ENCODE data around the gene STX2.

Gene STX2

DNA sequence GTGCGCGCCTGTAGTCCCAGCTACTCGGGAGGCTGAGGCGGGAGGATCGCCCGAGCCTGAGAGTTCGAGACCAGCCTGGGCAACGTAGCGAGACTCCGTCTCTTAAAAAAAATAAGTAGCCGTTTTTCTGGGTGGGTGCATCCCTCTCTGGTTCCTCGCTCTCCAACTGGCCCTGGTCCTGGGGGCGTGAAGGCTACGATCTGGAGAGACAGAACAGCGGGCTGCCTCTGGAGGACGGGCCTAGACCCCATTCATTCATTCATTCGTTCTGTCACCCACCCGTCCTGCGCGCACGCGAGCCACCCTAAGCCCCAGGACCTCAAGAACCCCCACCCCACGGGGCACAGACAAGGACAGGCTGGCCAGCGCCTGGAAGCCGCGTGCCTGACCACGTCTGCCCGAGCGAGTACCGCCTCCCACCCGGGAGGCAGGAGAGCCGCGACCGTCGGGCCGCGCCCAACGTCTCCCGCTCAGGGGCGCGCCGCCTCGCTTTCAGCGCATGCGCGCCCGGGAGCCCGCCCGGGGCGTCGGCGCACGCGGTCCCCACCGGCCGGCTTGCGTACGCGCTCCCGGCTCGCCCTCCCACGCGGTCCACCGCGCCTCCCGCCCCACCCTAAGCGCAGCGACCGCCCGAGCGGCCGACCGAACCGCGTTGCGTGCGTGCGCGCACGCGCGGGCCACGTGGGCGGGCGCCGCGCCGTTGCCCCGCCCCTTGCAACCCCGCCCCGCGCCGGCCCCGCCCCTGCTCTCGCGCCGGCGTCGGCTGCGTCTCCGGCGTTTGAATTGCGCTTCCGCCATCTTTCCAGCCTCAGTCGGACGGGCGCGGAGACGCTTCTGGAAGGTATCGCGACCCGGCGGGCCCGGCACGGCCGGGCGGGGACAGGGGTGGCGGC, 32.5 kb upstream of the STX2 start, which contains the start of gene RAN:
TSS of gene RAN (plus strand) at position 781 of the 893 bp plus-strand sequence. CDS start 528 bp downstream, outside the sequence.
- no peaks in the 10 kb centered on the region for H3K9me2 ChIP-seq (replicated peaks; ENCODE audit: insufficient read depth, low read length)
- peak within 1 kb of the TSS; percentile 58; the same call in 1 of the 2 replicates for H3K27ac ChIP-seq (ENCODE audit: low read length)
- peak within 1 kb of the TSS; percentile 82 for H3K4me2 ChIP-seq (ENCODE audit: low read depth, low read length)
- peak within 1 kb of the TSS; percentile 88 for H3K9ac ChIP-seq (ENCODE audit: low read length)
- H4K20me1 ChIP-seq (ENCODE audit: insufficient read depth, low read length), result no peaks in the 10 kb centered on the region
- peak within 1 kb of the TSS; percentile 79 for H3K4me3 ChIP-seq (ENCODE audit: low read length)
- DNase-seq, result peak; percentile 86
- H3K27me3 ChIP-seq (replicated peaks; ENCODE audit: insufficient read depth, low read length), result no peaks in the 10 kb centered on the region
- H3F3A ChIP-seq (ENCODE audit: insufficient read depth, low read length), result peaks cover 10% of the 10 kb centered on the region; the same call in 1 of the 2 replicates
- TF ChIP-seq, protein P1, sequence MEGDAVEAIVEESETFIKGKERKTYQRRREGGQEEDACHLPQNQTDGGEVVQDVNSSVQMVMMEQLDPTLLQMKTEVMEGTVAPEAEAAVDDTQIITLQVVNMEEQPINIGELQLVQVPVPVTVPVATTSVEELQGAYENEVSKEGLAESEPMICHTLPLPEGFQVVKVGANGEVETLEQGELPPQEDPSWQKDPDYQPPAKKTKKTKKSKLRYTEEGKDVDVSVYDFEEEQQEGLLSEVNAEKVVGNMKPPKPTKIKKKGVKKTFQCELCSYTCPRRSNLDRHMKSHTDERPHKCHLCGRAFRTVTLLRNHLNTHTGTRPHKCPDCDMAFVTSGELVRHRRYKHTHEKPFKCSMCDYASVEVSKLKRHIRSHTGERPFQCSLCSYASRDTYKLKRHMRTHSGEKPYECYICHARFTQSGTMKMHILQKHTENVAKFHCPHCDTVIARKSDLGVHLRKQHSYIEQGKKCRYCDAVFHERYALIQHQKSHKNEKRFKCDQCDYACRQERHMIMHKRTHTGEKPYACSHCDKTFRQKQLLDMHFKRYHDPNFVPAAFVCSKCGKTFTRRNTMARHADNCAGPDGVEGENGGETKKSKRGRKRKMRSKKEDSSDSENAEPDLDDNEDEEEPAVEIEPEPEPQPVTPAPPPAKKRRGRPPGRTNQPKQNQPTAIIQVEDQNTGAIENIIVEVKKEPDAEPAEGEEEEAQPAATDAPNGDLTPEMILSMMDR (IDR thresholded peaks at IDR 0.05; ENCODE audit: low read length), result no peak
- no peak for TF ChIP-seq EZH2phosphoT487 (IDR thresholded peaks at IDR 0.05; ENCODE audit: low read length)
- TF ChIP-seq EZH2 (optimal IDR thresholded peaks at IDR 0.05; ENCODE audit: low read depth, low read length), result no peak
- H3K79me2 ChIP-seq (ENCODE audit: low read length), result peaks cover 30% of the 10 kb centered on the region
- H3K9me3 ChIP-seq (replicated peaks; ENCODE audit: insufficient read depth, low read length), result no peaks in the 10 kb centered on the region
- H2AFZ ChIP-seq (ENCODE audit: low read length), result peak within 1 kb of the TSS; percentile 61; the same call in 1 of the 2 replicates
- H3K4me1 ChIP-seq (ENCODE audit: low read length), result peaks cover 9% of the 10 kb centered on the region; the same call in 1 of the 2 replicates
- H3K36me3 ChIP-seq (replicated peaks; ENCODE audit: insufficient read depth, low read length), result no peaks in the 10 kb centered on the region; the same call in 1 of the 2 replicates

DNA sequence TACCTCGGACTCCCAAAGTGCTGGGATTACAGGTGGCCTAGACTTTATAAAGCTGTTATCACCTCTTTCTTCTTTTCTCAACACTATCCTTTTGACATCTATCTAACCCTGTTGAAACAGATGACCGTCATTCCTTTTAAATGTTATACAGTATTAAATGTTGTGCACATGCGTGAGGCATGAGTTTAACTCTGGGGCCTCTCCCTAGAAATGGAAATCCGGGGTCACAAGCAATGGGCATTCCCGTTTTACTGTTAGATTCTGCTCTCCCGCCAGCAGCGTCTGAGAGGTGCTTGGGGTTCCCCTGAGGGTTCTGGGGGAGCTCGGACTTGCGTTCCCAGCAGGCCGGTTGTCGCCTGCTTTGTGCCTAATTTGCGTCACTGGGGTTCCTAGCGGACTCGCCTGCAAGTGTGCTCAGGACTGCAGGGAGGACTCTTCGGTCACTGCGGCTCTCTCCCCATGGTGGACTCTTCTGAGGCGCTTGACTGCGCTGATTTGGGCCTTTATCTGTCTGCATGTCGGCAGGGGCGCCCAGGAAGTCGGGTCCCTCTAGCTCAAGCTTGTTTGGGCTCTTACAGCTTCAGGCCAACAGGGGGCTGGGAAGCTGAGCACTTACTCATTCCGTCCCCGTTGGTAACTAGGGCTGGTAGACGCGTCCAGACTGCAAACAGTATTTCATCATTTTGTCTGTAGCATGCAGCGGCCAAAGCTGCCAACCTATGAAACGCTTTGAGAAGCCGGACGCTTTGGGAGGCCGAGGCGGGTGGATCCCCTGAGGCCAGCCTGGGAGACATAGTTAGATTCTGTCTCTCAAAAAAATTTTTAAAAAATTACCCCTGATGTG, 31.6 kb upstream of the STX2 start:
- Histone ChIP-seq H3K36me3 (replicated peaks; ENCODE audit: insufficient read depth, low read length) (no peaks in the 10 kb centered on the region; the same call in 1 of the 2 replicates), H3K4me2 (ENCODE audit: low read depth, low read length) (peak overlapping the region; percentile 63), H3K9ac (ENCODE audit: low read length) (peak overlapping the region; percentile 80), H3K79me2 (ENCODE audit: low read length) (peaks cover 30% of the 10 kb centered on the region), H3K4me3 (ENCODE audit: low read length) (peak overlapping the region; percentile 67), H3K9me3 (replicated peaks; ENCODE audit: insufficient read depth, low read length) (no peaks in the 10 kb centered on the region), H3F3A (ENCODE audit: insufficient read depth, low read length) (0 out of 2 replicates have a peak, but pooled peaks cover 7% of the 10 kb centered on the region), H4K20me1 (ENCODE audit: insufficient read depth, low read length) (no peaks in the 10 kb centered on the region), H3K27me3 (replicated peaks; ENCODE audit: insufficient read depth, low read length) (no peaks in the 10 kb centered on the region), H2AFZ (ENCODE audit: low read length) (no peak overlapping the region), H3K9me2 (replicated peaks; ENCODE audit: insufficient read depth, low read length) (no peaks in the 10 kb centered on the region), H3K27ac (ENCODE audit: low read length) (peak overlapping the region; percentile 58; the same call in 1 of the 2 replicates), H3K4me1 (ENCODE audit: low read length) (peaks cover 6% of the 10 kb centered on the region; the same call in 1 of the 2 replicates)
- peak; percentile 59 for DNase-seq
- TF ChIP-seq, protein P1 (IDR thresholded peaks at IDR 0.05; ENCODE audit: low read length), result peak; percentile 44
- TF ChIP-seq EZH2 (optimal IDR thresholded peaks at IDR 0.05; ENCODE audit: low read depth, low read length), result no peak

DNA sequence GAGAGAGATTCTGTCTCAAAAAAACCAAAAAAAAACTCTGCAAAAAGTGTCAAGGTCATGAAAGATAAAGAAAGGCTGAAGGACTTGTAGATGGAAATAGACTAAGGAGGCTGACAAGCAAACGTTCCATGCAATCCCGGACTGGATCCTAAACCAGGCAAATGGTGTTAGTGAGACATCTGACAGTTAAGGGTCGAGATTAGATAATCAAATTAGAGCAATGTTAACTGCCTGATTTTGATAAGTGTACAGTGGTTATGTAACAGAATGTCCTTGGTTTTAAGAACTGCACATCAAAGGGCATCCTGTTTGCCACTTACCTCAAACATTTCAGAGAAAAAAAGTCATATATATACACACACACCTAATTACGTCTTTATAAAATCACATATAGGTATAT, 29.4 kb upstream of the STX2 start:
- H3K27ac ChIP-seq (ENCODE audit: low read length), result no peak overlapping the region
- no peaks in the 10 kb centered on the region for H3K9me2 ChIP-seq (replicated peaks; ENCODE audit: insufficient read depth, low read length)
- peaks cover 11% of the 10 kb centered on the region for H3K79me2 ChIP-seq (ENCODE audit: low read length)
- H3F3A ChIP-seq (ENCODE audit: insufficient read depth, low read length), result 0 out of 2 replicates have a peak, but pooled peaks cover 4% of the 10 kb centered on the region
- H4K20me1 ChIP-seq (ENCODE audit: insufficient read depth, low read length), result no peaks in the 10 kb centered on the region
- no peak for DNase-seq
- no peaks in the 10 kb centered on the region for H3K9me3 ChIP-seq (replicated peaks; ENCODE audit: insufficient read depth, low read length)
- H3K4me3 ChIP-seq (ENCODE audit: low read length), result no peak overlapping the region
- no peak for TF ChIP-seq EZH2phosphoT487 (IDR thresholded peaks at IDR 0.05; ENCODE audit: low read length)
- TF ChIP-seq EZH2 (optimal IDR thresholded peaks at IDR 0.05; ENCODE audit: low read depth, low read length), result no peak
- TF ChIP-seq, protein P1 (IDR thresholded peaks at IDR 0.05; ENCODE audit: low read length), result no peak
- no peak overlapping the region for H2AFZ ChIP-seq (ENCODE audit: low read length)
- no peaks in the 10 kb centered on the region; the same call in 1 of the 2 replicates for H3K36me3 ChIP-seq (replicated peaks; ENCODE audit: insufficient read depth, low read length)
- no peaks in the 10 kb centered on the region for H3K4me1 ChIP-seq (ENCODE audit: low read length)
- H3K27me3 ChIP-seq (replicated peaks; ENCODE audit: insufficient read depth, low read length), result no peaks in the 10 kb centered on the region
- no peak overlapping the region for H3K4me2 ChIP-seq (ENCODE audit: low read depth, low read length)
- no peak overlapping the region for H3K9ac ChIP-seq (ENCODE audit: low read length)
